ENCODE measurements around the gene AK9. TPM values are rescaled to one million over a fixed set of nuclear protein-coding genes. Genes with fewer than 3 reads are reported as not detected.

Gene AK9
- total and polyA plus RNA-seq, 9 donors: 4.8 to 10.5 (median 6.5) TPM

DNA sequence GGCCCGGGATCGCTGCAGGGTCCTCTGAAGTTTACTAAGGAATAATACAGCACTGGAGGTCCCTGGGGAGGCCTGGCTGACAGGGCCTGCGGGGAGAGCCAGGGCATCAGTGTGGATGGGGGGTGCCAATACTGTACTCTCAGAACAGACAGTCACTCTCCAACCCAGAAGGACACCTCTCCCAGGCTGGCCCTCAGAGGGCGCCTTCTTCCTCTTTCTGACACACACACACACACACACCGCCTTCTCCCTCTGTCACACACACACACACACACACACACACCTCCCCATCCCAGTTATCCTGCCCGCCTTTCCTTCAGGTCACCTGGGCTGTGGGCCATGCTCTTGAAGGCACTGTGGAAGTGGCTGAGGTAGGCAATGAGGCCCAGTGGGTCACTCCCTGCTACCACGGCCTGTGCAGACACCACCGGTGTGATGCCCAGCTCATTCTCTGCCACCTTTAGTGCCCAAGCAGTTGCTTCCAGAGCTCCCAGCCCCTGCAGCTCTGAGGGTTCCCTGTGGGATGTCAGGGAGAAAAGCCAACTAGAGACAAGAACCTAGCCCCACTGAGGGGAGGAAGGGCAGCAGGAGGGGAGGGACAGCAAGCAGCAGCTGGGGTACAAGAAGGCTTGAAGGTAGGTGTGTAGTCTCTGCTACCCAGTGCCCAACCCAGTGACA, 243.0 kb downstream of the AK9 start:
- Histone ChIP-seq H3K36me3 (ENCODE audit: control insufficient read depth, insufficient read depth, low read length) (peaks cover 74% of the 10 kb centered on the region), H3K27ac (ENCODE audit: low read length) (no peak overlapping the region), H3K4me3 (ENCODE audit: low read length) (no peak overlapping the region), H3K4me1 (ENCODE audit: control insufficient read depth, insufficient read depth, low read length) (peaks cover 9% of the 10 kb centered on the region), H3K27me3 (ENCODE audit: control insufficient read depth, insufficient read depth, low read length) (no peaks in the 10 kb centered on the region), H3K9me3 (replicated peaks; ENCODE audit: control insufficient read depth, low read depth, low read length) (no peaks in the 10 kb centered on the region)
- 76% methylated on average over 3 of the region's 8 CpGs for whole genome bisulfite sequencing (ENCODE audit: insufficient coverage)
- DNase-seq: no peak

DNA sequence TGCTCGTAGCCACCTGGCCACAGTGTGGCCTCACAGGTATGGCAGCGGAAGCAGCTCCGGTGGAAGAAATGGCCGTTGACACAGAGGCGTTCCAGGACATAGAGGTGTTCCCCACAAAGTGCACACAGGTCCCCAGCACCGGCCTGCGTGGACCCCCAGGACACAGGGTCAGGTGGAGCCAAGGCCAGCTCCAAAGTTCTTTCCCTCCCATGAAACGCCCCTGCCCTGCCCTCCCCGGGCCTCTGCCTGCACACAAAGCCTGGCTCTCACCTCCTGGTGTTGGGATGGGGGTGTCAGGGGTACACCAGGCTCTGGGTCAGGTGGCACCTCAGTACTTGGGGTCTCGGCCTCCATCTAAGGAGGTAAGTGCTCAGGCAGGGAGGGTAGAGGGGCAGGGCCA, 243.9 kb downstream of the AK9 start:
- Histone ChIP-seq H3K4me3 (ENCODE audit: low read length) (no peak overlapping the region), H3K36me3 (ENCODE audit: control insufficient read depth, insufficient read depth, low read length) (peaks cover 77% of the 10 kb centered on the region), H3K27ac (ENCODE audit: low read length) (no peak overlapping the region), H3K9me3 (replicated peaks; ENCODE audit: control insufficient read depth, low read depth, low read length) (no peaks in the 10 kb centered on the region), H3K4me1 (ENCODE audit: control insufficient read depth, insufficient read depth, low read length) (peaks cover 7% of the 10 kb centered on the region), H3K27me3 (ENCODE audit: control insufficient read depth, insufficient read depth, low read length) (no peaks in the 10 kb centered on the region)
- 82% methylated on average over 8 of the region's 10 CpGs for WGBS (ENCODE audit: insufficient coverage)
- DNase-seq: no peak

DNA sequence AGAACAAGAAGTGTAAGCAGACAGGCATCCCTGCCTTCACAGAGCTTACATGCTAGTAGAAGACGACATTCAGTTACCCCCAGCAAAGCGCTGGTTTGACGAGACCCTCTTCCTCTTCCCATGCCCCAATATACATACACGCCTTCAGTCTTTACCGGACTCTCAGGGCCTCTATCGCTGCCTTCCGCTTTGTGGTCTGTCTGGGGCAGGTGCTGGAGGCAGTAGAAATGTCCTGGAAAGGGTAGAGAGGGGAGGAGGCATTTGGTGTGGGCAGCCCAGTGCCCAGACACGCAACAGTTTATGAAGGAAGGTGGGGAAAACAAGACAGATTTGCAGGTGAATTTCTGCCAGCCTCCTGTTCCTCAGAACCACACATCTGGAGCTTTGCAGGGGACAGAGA, 244.5 kb downstream of the AK9 start:
- no peak overlapping the region for H3K27ac ChIP-seq (ENCODE audit: low read length)
- whole genome bisulfite sequencing (ENCODE audit: insufficient coverage): 89% methylated on average over 6 of the region's 8 CpGs
- no peak for DNase-seq
- no peaks in the 10 kb centered on the region for H3K27me3 ChIP-seq (ENCODE audit: control insufficient read depth, insufficient read depth, low read length)
- no peak overlapping the region for H3K4me3 ChIP-seq (ENCODE audit: low read length)
- H3K9me3 ChIP-seq (replicated peaks; ENCODE audit: control insufficient read depth, low read depth, low read length): no peaks in the 10 kb centered on the region
- peaks cover 75% of the 10 kb centered on the region for H3K36me3 ChIP-seq (ENCODE audit: control insufficient read depth, insufficient read depth, low read length)
- peaks cover 13% of the 10 kb centered on the region for H3K4me1 ChIP-seq (ENCODE audit: control insufficient read depth, insufficient read depth, low read length)

DNA sequence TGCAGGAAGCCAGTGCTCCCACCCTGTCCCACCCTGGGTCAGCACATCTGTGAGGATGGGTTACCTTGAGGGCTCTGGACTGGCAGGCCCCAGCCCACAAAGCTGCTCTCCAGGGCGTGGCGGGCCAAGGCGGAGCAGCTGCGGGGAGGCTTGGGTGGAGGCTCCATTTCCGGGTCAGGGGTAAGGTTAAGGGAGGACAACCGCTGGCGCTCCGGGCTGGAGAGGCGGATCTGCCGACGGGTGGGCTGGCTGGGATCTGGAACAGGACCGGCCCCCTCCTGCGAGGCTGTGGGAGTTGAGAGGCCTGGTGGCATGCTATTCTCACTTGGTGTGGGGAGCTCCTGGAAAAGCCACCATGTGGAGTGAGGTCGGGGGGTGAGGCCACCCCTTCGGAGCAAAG, 244.9 kb downstream of the AK9 start:
- no peak for DNase-seq
- Histone ChIP-seq H3K36me3 (ENCODE audit: control insufficient read depth, insufficient read depth, low read length) (peaks cover 71% of the 10 kb centered on the region), H3K27me3 (ENCODE audit: control insufficient read depth, insufficient read depth, low read length) (no peaks in the 10 kb centered on the region), H3K4me3 (ENCODE audit: low read length) (no peak overlapping the region), H3K9me3 (replicated peaks; ENCODE audit: control insufficient read depth, low read depth, low read length) (no peaks in the 10 kb centered on the region), H3K27ac (ENCODE audit: low read length) (no peak overlapping the region), H3K4me1 (ENCODE audit: control insufficient read depth, insufficient read depth, low read length) (peaks cover 17% of the 10 kb centered on the region)
- WGBS (ENCODE audit: insufficient coverage): 88% methylated on average over 13 of the region's 15 CpGs

DNA sequence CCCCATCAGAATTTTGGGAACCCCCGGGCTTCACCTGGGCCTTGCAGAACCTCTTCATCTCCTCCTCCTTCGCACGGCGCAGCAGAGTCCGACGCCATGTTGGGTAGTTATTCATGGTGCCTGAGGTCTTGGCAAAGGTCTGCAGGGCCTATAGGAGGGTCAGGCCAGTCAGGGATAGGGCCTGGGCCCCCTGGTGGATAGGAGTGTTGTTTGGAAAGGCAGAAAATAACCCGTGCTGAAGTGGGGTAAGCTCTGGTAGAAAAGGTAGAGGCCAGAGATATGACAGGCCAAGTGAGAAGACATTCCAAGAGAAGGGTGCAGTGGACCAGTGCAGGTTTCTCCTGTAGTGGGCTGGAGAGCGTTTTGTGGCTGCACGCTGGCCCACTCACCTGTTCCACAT, 245.6 kb downstream of the AK9 start:
- no peaks in the 10 kb centered on the region for H3K9me3 ChIP-seq (replicated peaks; ENCODE audit: control insufficient read depth, low read depth, low read length)

DNA sequence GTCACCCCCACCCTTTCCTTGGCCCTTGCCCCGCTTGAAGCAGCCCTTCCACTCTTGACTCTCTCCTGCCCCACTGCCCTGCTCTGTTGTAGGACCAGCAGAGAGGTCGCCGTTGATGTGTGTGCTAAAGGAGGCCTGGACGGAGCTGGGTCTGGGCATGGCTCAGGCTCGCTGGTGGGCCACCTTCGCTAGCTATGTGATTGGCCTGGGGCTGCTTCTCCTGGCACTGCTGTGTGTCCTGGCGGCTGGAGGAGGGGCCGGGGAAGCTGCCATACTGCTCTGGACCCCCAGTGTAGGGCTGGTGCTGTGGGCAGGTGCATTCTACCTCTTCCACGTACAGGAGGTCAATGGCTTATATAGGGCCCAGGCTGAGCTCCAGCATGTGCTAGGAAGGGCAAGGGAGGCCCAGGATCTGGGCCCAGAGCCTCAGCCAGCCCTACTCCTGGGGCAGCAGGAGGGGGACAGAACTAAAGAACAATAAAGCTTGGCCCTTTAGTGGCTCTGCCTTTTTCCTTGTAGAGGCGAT, 247.5 kb downstream of the AK9 start:
- H3K27ac ChIP-seq (ENCODE audit: low read length): no peak overlapping the region
- H3K4me1 ChIP-seq (ENCODE audit: control insufficient read depth, insufficient read depth, low read length): peaks cover 21% of the 10 kb centered on the region
- no peaks in the 10 kb centered on the region for H3K9me3 ChIP-seq (replicated peaks; ENCODE audit: control insufficient read depth, low read depth, low read length)
- 91% methylated on average over 9 of the region's 10 CpGs for WGBS (ENCODE audit: insufficient coverage)
- H3K27me3 ChIP-seq (ENCODE audit: control insufficient read depth, insufficient read depth, low read length): no peaks in the 10 kb centered on the region
- DNase-seq: no peak
- peaks cover 56% of the 10 kb centered on the region for H3K36me3 ChIP-seq (ENCODE audit: control insufficient read depth, insufficient read depth, low read length)
- H3K4me3 ChIP-seq (ENCODE audit: low read length): no peak overlapping the region

More for the DNA sequence above, 245.6 kb downstream of the AK9 start:
- Histone ChIP-seq H3K27ac (ENCODE audit: low read length) (no peak overlapping the region), H3K27me3 (ENCODE audit: control insufficient read depth, insufficient read depth, low read length) (no peaks in the 10 kb centered on the region), H3K4me3 (ENCODE audit: low read length) (no peak overlapping the region), H3K4me1 (ENCODE audit: control insufficient read depth, insufficient read depth, low read length) (peaks cover 19% of the 10 kb centered on the region), H3K36me3 (ENCODE audit: control insufficient read depth, insufficient read depth, low read length) (peaks cover 69% of the 10 kb centered on the region)
- DNase-seq: no peak
- WGBS (ENCODE audit: insufficient coverage): 60% methylated on average over 2 of the region's 9 CpGs

Other genes starting within 250 kb of the AK9 start
- gene MICAL1, start 235.4 kb downstream of the AK9 start, total RNA-seq: 36.9 TPM
- gene MICAL1, start 235.4 kb downstream of the AK9 start, polyA plus RNA-seq (ENCODE audit: insufficient read depth in 1 of 8, insufficient read length in 8 of 8, low replicate concordance in 1 of 8): 10 to 100 TPM; 49.9 to 91.1 (median 64.7) TPM
- 5.2 TPM for gene ZBTB24, start 208.0 kb downstream of the AK9 start, total RNA-seq
- gene ZBTB24, start 208.0 kb downstream of the AK9 start, polyA plus RNA-seq (ENCODE audit: insufficient read depth in 1 of 8, insufficient read length in 8 of 8, low replicate concordance in 1 of 8): 1 to 10 TPM; 4.4 to 6.2 (median 4.8) TPM
- 12.1 TPM for gene FIG4, start 94 bp upstream of the AK9 start, total RNA-seq
- 10 to 100 TPM in 4 of 8 donors, 1 to 10 TPM in 4; 7.1 to 11.5 (median 9.7) TPM for gene FIG4, start 94 bp upstream of the AK9 start, polyA plus RNA-seq (ENCODE audit: insufficient read depth in 1 of 8, insufficient read length in 8 of 8, low replicate concordance in 1 of 8)